ENCODE measurements around the gene DNAH1.

Gene DNAH1

DNA sequence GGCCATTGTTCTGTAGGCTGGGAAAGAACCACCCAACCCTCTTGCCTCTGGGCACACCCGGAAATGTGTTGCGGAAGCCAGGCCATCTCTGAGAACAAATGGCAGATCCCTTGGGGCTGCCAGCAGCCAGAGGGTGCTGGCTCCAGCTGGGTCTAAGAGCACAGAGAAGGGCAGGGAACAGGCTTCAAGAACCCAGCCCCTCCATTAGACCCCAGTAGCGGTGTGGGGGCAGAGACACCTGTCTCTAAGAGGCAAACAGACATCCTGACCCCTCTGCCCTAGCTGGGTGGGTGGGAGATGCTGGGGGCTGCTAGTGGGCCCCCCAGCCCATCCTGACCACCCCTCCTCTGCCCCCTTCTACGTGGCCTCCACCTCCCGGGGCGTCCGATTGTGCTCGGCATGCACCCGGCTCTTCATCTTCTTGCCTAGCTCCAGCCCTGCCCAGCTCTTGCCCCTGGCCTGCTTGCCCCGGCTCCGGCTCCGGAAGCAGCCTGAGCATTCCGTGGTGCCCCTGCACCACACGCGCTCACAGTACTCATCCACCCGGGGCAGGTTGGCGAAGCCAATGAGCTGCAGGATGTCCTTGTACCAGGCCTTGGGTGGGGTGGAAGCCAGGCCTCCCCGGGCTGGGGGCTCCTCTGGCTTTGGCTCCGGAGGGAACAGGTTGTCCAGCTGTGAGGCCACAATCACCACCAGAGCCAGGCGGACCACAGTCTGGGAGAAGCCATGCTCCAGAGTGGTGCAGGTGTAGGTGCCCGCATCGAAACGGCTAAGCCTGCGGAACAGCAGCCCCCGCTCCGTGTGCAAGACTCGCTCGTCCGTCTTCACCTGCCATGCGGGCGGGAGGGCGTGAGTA, 119.4 kb downstream of the DNAH1 start:
- DNase-seq (ENCODE audit: low spot score), result no peak

DNA sequence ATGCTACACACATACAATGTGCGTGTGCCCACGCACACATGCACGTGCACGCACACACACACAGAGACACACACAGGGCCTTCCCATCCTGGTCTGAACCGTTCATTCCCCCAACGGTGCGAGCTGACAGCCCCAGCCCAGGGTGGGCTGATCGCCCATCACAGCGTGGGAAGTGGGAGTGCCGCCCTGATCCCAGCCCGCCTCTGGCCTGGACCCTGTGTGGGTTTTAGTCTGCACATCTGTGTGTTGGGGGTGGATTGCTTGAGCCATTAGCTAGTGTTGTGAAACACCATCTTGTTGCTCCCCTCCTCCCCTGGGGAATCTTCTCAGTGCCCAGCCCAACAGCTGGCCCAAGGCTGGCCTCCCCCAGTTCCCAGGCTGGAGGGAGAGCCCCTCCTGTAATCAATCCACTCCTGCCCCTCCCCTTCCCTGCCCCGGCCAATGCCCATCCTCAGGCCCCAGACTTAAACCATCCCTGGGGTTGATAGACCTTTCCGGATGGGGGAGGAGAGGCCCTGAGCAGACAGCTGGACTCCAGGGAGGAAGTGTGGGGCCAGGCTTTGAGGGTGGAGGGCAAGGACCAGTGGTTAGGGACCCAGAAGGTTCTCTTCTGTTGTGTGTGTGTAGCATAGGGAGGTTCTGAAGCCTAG, 120.5 kb downstream of the DNAH1 start:
- peak; percentile 87 for DNase-seq (ENCODE audit: low spot score)

DNA sequence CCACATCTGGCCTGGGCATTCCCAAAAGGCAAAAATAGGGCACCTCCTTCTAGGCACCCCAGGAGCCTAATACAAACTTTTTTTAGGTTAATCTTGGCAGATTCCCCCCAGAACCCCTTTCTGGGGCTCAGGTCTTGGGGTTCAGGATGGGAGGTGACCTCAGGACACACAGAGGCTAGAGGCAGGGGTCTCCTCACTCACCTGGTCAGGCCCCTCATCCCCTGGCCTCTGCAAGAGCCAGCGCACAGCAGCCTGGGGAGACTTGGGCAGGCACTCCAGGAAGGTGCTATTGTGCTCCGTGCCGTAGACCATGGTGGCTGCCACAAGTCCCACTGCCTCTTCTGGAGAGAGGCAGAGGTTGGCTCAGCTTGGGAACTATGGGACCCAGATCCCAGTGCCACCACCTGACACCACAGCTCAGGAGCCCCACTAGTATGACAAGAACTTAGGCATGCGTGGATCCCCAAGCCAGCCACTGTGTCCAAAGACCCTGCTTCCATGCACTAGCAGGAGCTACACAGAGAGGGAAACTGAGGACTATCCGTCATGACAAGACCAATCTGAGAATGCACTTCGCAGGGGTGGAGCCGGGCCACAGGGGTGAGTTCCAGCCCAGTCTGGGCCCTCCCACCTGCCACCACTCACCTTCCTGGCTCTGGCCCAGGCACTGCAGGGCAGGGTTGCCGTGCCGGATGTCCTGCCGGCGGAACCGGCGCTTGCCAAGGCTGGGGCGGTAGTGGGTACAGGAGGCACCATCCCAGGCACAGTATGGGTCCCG, 121.4 kb downstream of the DNAH1 start:
- no peak for DNase-seq (ENCODE audit: low spot score)

DNA sequence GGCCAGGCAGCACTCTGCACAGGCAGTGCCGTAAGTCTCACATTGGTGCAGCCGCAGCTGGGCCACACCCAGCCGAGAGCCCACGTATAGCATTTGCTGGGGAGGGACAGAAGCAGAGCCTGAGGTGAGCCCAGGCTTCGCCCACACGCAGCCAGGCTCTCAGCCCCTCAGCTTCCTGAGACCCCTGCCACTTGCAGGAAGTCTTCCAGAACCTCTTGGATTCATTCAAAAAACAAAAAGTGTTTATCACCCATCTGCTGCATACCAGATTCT, 121.9 kb downstream of the DNAH1 start:
- no peak for DNase-seq (ENCODE audit: low spot score)

DNA sequence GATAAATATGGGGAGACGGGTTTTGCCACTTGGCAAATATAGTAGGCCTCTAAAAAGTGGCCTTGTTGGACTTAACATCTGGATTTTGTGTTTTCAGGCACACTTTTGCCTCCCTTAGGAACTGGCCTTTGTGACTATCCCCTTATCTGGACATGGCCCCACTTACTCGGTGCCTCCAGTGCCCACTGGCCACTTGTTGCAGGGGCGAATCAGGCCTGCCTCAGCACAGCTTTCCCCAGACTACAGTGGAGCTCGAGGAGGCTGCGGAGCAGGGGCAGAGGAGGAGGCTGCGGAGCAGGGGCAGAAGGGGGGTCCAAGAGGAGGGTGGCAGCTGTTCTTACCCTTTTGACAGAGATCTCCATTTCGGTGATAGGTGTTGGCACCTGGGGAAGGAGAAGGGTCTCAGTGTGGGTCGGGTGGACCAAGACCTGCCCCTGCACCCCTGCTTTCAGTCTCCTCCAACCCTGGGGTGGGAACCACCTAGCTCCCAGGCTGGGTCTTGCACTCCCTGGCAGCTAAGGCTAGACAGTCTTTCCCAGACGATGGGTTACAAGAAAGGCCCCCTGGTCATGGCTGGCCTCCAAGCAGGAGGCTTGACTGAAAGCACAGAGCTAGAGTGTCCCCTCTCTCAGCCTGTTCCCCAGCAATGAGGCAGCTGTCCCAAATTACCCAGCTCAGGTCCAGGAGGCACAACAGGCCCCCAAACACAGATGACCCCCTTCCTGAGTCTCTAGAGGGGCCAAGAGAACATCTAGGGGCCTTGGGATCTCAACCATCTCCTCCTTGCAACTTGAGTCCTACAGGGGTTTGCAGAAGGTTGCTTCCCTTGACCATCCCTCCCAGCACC, 122.7 kb downstream of the DNAH1 start:
- DNase-seq (ENCODE audit: low spot score), result no peak

DNA sequence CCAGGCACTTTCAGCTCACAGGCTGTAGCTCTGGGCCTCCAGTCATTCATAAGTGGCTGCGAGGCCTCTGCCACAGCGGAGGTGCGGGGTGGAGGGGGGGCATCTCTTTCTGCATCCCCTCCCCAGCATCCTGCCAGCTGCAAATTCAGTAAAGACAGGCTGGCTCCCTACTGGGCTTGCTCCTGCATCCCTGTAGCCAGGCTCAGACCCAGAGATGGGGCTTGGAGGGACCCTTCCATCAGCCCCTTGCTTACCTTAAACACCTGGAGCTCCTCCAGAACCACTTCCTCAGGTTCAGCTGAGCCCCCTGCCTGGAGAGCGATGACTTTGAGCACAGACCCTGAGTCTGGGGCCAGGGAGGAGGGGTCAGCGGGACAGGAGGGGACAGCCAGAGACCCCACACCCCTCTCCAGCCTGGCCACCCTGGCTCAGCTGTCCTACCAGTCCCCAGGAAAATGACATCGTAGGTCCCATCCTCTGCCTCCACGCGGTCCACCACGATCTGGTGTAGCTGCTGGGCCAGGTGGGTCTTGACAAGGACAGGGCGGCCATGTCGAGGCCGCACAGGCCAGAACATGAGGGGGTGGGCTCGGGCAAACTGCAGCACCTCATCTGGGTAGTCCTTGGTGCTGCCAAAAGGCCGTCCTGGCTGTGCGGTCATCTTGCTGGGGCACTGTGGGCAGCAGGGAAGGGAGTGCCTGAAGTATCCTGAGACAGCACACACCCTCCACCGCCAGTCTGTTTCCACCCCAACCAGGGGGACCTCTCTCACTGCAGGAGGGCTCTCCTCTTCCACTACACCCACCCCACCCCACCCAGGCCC, 123.5 kb downstream of the DNAH1 start:
- DNase-seq (ENCODE audit: low spot score), result no peak

DNA sequence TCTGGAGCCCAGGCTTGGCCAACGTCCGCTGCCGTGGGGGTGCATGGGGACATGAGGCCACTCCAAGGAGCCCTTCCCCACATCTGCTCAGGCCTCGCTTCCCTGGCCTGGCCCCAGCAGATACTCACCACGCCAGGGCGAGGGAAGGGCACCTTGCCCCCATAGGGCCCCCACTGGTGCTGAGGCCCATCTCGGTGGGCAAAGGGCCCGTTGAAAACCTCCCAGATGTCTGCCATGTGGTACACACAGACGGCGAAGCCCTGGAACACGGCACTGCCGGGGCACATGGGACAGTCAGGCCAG, 124.1 kb downstream of the DNAH1 start:
- DNase-seq (ENCODE audit: low spot score), result no peak

DNA sequence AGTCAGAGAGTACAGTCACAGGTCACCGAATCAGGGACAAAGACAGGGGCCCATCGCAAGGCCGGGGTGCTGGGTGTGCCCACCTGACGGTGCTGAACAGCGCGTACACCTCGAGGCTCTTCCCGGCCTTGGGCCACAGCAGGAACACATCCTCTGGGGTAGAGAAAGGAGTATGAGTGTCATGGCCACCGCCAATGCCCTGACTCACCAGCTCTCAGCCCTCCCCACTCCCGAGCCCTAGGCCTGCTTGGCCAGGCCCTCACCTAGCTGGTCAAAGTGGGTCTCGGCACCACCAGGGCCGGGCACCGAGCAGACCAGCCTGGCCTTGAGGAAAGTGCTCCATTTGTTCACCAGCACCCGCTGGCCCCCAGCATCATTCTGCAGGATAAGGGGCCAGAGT, 124.6 kb downstream of the DNAH1 start:
- DNase-seq (ENCODE audit: low spot score), result no peak

DNA sequence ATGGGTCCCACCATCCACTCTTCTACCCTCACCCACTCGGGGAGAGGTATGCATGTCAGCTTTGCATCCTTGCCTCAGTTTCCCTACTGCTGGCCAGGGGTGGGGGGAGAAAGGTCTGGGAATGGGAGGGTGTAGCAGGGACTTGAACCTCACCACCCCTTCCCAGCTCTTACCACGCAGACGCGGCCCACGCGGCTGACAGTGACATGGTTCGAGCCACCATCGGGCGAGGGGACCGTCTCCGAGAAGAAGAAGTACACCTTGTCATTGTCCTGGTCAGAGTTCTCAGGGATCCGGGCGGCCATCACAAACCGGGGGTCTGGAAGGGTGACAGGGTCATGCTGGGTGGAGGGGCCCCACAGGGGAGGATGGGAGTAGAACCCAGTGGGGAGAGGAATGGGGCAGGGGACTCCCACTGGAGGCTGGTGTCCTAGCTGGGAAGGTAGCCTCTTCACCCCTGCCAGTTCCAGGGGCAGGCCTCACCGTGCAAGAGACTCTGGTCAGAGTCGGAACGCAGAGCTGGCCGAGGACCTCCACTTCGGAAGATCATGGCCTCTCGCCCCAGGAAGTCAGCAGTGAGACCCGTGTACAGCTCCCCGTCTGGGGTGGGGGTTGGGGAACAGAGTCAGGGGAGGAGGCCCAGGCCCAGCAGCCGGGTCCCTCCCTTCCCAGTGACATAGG, 125.1 kb downstream of the DNAH1 start:
- no peak for DNase-seq (ENCODE audit: low spot score)

DNA sequence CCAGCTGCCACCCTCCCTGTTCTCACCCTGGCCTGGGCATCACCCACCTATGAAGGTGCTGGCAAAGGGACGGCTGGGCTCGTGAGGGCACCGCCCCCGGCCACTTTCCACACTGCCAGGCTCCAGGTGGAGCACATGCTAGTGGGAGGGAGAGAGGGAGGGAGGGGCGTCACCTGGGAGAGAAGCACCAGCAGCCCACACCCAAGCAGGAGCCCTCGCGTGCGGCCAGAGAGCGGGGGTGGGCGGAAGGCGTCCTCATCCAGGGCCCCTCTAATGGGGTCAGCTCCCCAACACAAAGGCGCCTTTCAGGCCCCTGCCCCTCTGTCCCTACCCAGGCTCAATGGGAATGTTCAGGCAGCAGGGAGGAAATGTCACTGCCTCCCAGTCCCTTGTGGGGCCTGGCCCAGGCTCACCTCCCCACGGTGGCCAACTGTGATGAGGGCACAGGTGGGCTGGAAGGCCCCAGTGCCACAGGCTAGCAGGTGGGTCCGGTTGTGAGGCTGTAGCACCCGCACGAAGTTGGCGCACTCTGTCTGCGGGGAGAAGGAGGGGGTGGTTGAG, 125.7 kb downstream of the DNAH1 start:
- DNase-seq (ENCODE audit: low spot score), result no peak

DNA sequence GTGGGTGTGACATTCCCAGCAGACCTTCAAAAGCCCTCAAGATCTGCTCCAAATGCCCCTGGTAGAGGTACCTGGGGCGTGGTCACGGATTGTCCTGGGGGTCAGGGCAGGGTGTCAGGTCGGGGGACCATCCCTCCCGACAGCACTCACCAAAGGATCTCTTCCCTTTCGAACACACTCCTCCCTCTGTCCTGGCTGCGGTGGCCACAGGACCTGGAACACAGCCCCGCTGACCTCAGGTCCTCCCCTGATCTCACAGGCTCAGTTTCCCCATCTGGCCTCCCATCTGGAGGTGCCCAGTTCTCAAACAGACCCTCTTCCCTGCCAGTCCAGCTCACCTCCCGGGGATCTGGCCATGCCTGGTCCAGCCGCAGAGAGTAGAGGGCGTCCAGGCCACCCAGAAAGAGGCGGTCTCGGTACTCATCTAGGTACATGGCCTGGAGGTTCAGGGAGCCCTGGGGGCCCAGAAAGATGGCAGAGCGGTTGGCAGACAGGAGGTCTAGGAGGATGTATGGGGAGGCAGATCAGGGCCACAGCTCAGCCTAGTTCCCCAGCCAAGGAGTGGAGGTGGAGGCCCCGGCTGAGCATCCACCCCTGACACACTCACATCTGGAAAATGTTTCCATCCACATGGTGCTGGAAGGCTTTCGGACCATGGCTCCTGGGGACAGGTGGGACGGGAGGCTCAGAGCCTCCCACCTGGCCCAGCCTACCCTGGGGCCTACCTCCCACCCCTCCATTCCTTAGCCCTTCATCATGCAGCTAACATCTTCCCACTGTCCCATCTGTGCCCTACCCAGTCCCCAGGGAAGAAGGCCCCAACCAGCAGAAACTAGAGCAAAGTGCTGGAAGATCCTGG, 126.5 kb downstream of the DNAH1 start:
- no peak for DNase-seq (ENCODE audit: low spot score)

DNA sequence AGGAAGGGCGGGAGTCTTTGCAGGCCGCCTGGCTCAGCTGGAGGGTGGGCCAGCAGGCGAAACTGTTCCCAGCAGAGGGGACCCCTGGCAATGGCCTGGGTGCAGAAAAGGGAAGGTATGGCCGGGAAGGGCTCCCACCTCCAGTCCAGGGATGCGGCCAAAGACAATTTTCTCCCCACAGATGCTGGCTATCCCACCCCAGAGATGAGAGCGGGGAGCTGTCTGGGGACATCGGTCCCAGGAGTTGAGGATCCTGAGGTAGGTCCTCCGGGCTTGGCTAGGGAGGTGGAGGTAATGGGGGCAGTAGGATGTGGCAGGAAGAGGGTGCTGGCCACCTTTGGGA, 127.1 kb downstream of the DNAH1 start:
- DNase-seq (ENCODE audit: low spot score), result no peak

DNA sequence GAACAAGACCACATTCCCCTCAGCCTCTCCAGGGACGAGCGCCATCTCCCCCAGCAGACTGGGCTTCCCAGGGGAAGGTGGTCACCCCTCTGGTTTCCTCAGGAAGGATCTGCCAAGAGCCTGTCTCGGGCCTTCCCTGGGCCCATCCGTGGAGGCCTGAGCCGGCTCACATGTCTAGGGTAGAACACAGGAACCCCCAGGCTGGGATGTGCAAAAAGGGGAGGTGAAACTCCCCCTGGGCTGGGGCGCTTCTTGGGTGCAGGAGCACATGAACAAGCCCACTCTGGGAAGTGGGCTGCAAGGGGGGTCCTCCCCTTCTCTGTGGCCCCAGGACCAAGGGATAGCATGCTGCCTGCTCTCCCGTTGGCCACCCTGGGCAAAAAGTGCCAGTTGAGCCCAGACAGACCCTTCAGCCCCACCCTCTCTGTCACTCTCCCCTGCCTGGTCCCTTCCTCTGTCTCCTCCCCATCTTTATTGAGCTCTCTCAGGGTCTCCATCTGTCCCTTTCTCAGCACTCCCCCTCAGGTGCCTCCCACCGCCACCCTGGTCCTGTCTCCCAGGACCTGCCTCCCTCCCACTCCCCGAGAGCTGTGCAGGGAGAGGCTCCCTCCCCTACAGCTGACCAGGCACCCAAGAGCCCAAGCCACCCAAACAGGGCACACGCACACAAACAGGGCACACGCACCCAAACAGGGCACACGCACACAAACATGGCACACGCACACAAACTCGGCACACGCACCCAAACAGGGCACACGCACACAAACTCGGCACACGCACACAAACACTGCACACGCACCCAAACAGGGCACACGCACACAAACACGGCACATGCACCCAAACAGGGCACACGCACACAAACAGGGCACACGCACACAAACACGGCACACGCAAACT, 127.9 kb downstream of the DNAH1 start:
- DNase-seq (ENCODE audit: low spot score), result no peak

DNA sequence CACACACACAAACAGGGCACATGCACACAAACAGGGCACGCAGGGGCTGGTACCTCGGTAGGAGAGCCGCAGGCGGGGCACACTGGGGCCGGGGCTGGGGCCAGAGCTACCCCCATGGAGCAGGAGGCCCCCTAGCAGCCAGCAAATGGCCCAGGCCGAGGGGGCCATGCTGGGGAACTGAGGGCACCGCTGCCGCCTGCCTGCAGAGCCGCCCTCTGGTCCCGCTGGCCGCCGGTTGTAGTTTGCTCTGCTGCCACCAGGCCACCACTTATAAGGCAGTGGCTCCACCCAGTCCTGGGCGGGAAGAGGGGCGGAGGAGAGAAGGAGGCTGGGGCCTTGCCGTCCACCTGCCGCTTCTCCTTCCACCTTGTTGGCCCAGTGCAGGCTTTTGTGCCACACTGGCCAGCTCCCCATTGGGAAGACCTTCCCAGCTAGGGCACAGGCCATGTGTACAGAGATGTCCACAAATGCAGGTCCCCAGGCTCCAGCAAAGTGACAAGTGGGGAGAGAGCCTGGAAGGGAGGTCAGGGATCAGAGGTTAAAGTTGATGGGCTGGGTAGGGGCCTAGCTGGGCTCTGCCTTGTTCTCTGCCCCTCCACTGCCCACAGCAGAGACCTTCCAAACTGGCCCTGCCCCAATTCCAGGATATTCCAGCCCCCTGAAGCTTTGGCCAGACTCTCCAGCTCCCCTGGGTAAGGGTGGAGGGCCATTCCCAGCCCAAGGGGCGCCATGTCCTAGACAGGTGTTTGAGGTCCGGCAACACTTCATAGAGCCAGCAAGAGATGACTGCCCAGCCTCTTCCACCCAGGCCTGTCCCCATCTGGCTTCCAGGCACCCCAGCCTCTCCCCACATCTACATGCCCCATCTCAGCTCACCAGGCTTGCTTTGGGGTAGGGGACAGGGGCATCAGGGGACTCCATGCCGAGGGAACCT, 129.0 kb downstream of the DNAH1 start, which contains the start of gene SEMA3G:
SEMA3G (minus strand) TSS at position 244 of the 934 bp plus-strand sequence; CDS start at position 168, 76 bp downstream.
- peak; percentile 88 for DNase-seq (ENCODE audit: low spot score)

DNA sequence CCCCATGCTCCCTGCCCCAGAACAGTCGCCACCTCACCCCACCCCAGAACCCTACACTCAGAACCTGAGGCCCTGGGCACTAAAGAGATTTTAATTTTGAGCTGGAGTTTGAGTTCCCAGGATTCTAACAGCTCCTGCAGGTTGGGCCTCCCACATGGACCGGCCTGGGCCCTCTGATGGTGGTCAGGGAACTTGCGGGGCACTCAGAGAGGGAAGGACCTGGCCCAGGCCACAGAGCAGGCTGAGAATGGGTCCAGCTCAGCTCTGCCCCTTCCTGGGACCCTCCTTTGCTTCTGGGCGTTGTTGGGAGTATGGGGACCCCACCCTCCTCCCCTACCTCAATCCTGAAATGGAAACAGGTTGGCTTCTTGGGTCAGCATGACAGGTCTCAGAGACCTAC, 129.9 kb downstream of the DNAH1 start:
- DNase-seq (ENCODE audit: low spot score), result no peak

DNA sequence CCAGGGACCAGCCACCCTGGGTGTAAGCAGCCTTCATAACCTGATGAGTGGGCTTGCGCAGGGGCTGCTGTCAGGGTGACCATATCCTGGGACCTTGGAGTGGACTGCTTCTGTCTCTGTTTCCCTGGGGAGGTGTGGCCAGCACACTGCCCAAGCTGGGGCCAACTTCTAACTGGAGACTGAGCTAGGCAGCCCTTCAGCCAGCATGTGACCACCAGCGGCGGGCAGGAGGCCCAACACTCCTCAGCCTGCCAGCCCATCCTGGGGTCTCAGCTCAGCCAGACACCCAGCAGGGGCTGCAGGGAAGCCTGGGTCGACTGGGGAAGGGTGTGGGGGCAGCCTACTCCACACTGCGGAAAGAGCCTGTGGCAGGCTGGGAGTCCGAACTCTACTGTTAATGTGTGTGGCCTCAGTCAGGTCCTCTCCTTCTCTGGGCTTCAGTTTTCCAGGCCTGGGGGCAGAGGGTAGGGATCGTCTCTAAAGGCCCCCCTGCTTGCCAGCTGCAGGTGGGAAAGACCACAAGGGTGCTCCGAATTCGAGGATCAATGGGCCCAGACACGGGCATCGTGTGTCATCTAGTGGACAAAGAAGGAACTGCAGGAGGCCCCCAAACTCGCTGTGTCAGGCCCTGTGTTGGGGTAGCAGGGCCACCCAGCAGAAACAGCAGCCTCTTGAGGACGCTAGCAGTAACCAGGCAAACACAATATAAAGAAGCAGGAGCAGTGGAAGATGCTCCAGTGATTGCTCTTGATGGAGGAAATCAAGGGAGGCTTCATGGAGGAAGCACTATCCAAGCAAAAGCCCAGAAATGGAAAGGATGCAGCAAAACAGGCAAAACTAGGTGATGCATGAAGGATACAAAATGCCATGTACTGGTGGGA, 130.8 kb downstream of the DNAH1 start:
- peak; percentile 81 for DNase-seq (ENCODE audit: low spot score)

All from GM03348 (cell line).